ENCODE measurements around the gene ZNF311. TPM values are rescaled to one million over a fixed set of nuclear protein-coding genes. Genes with fewer than 3 reads are reported as not detected.
A peak's percentile ranks its signal among the peaks of the same experiment; 100 is the strongest.

ZNF311 gene
- total RNA-seq, 2 donors from 2014 or later, result 1.9 to 4.3 TPM

- under 1% methylated on average over 13 of the region's 13 CpGs for WGBS
- H3K27ac ChIP-seq, result peak overlapping the region; percentile 71 to 73
- H3K36me3 ChIP-seq, result no peaks in the 10 kb centered on the region
- TF ChIP-seq CTCF (IDR thresholded peaks at IDR 0.05), result no peak
- TF ChIP-seq POLR2AphosphoS5 (IDR thresholded peaks at IDR 0.05), result no peak
- no peak for TF ChIP-seq POLR2A (IDR thresholded peaks at IDR 0.05)
- no peaks in the 10 kb centered on the region for H3K9me3 ChIP-seq
- intact Hi-C loops (cut with DNase I), result loop anchor here (2.0 to 10.0 kb wide), 5 partner anchors 36 to 1507 kb away; partner anchors contain the start of gene ZNF184
- no peaks in the 10 kb centered on the region for H3K4me1 ChIP-seq (replicated peaks)
- H3K4me3 ChIP-seq, result peak overlapping the region; percentile 54 to 58
- peak; percentile 34 for DNase-seq (ENCODE audit: low spot score)
- H3K27me3 ChIP-seq (replicated peaks; ENCODE audit: insufficient read depth), result no peaks in the 10 kb centered on the region
These were observed 23.7 kb downstream of the ZNF311 start for GRCh38 chr6:28981431-28981832.

DNA sequence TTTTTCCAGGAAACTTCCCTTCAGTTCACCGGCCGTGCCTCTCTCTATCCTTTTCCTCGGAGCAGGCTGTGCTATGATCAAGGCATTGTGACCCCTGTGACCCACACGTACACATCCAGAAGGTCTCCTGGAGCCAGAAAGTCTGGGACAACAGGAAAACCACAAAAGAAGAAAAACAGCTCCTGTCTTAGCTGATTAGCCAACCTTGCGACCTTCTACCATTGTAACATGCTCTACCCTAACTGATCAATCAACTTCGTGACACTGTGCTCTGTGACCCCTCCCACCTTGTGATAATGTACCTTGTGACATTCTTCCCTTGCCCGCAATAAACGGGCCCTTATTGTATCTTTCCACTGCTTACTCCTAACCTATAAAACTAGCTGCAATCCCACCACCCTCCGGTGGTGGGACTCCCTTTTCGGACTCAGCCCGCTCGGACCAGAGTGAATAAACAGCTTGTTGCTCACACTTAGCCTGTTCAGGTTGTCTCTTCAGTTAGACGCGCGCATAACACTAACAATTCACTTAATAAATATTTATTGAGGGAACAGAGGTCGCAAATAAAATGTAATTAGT, 24.2 kb downstream of the ZNF311 start:
- intact Hi-C loops (cut with DNase I), result loop anchor here (2.0 to 10.0 kb wide), 5 partner anchors 36 to 1506 kb away; partner anchors contain the start of gene ZNF184
- no peak for DNase-seq (ENCODE audit: low spot score)
- peak overlapping the region; percentile 33 to 71 for H3K27ac ChIP-seq
- 3% methylated on average over 16 of the region's 16 CpGs for WGBS
- H3K27me3 ChIP-seq (replicated peaks; ENCODE audit: insufficient read depth), result no peaks in the 10 kb centered on the region
- TF ChIP-seq POLR2AphosphoS5 (IDR thresholded peaks at IDR 0.05) (no peak), CTCF (IDR thresholded peaks at IDR 0.05) (peak in 1 of 4 experiments; percentile 22), POLR2A (IDR thresholded peaks at IDR 0.05) (no peak)
- H3K9me3 ChIP-seq, result no peaks in the 10 kb centered on the region
- no peaks in the 10 kb centered on the region for H3K4me1 ChIP-seq (replicated peaks)
- H3K4me3 ChIP-seq, result peak overlapping the region; percentile 54 to 58
- no peaks in the 10 kb centered on the region for H3K36me3 ChIP-seq

GRCh38 chr6:28980137-28980851, 24.8 kb downstream of the ZNF311 start:
- Histone ChIP-seq H3K9me3 (no peaks in the 10 kb centered on the region), H3K36me3 (no peaks in the 10 kb centered on the region), H3K4me1 (replicated peaks) (no peaks in the 10 kb centered on the region), H3K27me3 (replicated peaks; ENCODE audit: insufficient read depth) (no peaks in the 10 kb centered on the region), H3K4me3 (no peak overlapping the region), H3K27ac (peak overlapping the region in 1 of 2 donors; percentile 71)
- DNase-seq (ENCODE audit: low spot score), result no peak
- 56% methylated on average over 8 of the region's 8 CpGs for WGBS
- intact Hi-C loops (cut with DNase I), result loop anchor here (2.0 to 10.0 kb wide), 5 partner anchors 35 to 1505 kb away; partner anchors contain the start of gene ZNF184
- no peak for TF ChIP-seq CTCF (IDR thresholded peaks at IDR 0.05)
- no peak for TF ChIP-seq POLR2AphosphoS5 (IDR thresholded peaks at IDR 0.05)
- TF ChIP-seq POLR2A (IDR thresholded peaks at IDR 0.05), result no peak

GRCh38 chr6:28979679-28980078, 25.4 kb downstream of the ZNF311 start:
- H3K27ac ChIP-seq, result no peak overlapping the region
- H3K4me3 ChIP-seq, result no peak overlapping the region
- no peaks in the 10 kb centered on the region for H3K27me3 ChIP-seq (replicated peaks; ENCODE audit: insufficient read depth)
- 57% methylated on average over 2 of the region's 2 CpGs for WGBS
- intact Hi-C loops (cut with DNase I), result loop anchor here (2.0 to 10.0 kb wide), 5 partner anchors 35 to 1505 kb away; partner anchors contain the start of gene ZNF184
- TF ChIP-seq POLR2AphosphoS5 (IDR thresholded peaks at IDR 0.05) (no peak), POLR2A (IDR thresholded peaks at IDR 0.05) (no peak), CTCF (IDR thresholded peaks at IDR 0.05) (no peak)
- no peaks in the 10 kb centered on the region for H3K36me3 ChIP-seq
- H3K9me3 ChIP-seq, result no peaks in the 10 kb centered on the region
- no peak for DNase-seq (ENCODE audit: low spot score)
- H3K4me1 ChIP-seq (replicated peaks), result no peaks in the 10 kb centered on the region
